ENCODE data around the gene ZNF521.
A peak's percentile ranks its signal among the peaks of the same experiment; 100 is the strongest.

The ZNF521 gene

DNA sequence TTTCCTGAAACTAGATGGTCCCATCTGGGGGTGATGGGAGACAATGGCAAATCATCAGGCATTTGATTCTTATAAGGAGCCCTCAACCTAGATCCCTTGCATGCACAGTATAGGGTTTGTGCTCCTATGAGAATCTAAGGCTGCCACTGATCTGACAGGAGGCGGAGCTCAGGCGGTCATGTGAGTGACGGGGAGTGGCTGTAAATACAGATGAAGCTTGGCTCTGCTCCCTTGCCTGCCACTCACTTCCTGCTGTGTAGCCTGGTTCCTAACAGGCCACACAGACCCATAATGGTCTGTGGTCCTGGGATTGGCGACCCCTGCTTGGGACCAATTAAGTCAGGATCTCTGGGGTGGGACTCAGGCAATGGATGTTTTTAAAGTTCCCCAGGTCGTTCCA lies 293.4 kb downstream of the ZNF521 start:
- DNase-seq (ENCODE audit: low read depth in 2 of 2): no peak
- no peak overlapping the region for H3K4me3 ChIP-seq (replicated peaks in 1 of 2; ENCODE audit: low read depth in 2 of 2, low read length in 2 of 2)
- TF ChIP-seq CTCF (IDR thresholded peaks at IDR 0.05; ENCODE audit: low read depth, low read length): no peak

GRCh38 chr18:25057491-25058050 lies 294.4 kb downstream of the ZNF521 start:
- no peak for TF ChIP-seq CTCF (IDR thresholded peaks at IDR 0.05; ENCODE audit: low read depth, low read length)
- DNase-seq (ENCODE audit: low read depth in 2 of 2): no peak
- H3K4me3 ChIP-seq (replicated peaks in 1 of 2; ENCODE audit: low read depth in 2 of 2, low read length in 2 of 2): no peak overlapping the region

- no peak for TF ChIP-seq CTCF (IDR thresholded peaks at IDR 0.05; ENCODE audit: low read depth, low read length)
- no peak overlapping the region for H3K4me3 ChIP-seq (replicated peaks in 1 of 2; ENCODE audit: low read depth in 2 of 2, low read length in 2 of 2)
- DNase-seq (ENCODE audit: low read depth in 2 of 2): no peak
Observed at GRCh38 chr18:25056429-25056828, 295.5 kb downstream of the ZNF521 start.

DNA sequence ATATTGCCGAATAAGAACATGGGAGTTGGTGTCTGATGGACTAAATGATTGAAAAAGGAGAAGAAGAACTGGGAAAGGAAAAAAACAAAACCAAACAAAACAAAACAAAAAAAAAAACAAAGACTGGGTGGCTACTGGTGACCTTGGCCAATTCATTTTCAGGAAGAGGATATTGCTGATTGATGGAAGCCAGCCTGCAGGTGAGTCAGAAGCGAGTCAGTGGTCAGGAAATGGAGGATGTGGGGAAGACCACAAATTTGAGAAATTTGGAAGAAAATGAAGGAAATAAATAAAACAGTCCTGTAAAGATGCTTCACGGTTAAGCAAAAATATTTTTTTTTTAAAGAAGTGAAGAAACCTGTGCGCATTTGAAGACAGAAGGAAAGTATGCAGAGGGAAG lies 296.9 kb downstream of the ZNF521 start:
- no peak overlapping the region for H3K4me3 ChIP-seq (replicated peaks in 1 of 2; ENCODE audit: low read depth in 2 of 2, low read length in 2 of 2)
- no peak for TF ChIP-seq CTCF (IDR thresholded peaks at IDR 0.05; ENCODE audit: low read depth, low read length)
- DNase-seq (ENCODE audit: low read depth in 2 of 2): peak; percentile 6 to 9

- no peak overlapping the region for H3K4me3 ChIP-seq (replicated peaks in 1 of 2; ENCODE audit: low read depth in 2 of 2, low read length in 2 of 2)
- no peak for TF ChIP-seq CTCF (IDR thresholded peaks at IDR 0.05; ENCODE audit: low read depth, low read length)
- no peak for DNase-seq (ENCODE audit: low read depth in 2 of 2)
Observed at GRCh38 chr18:25053466-25053865, 298.5 kb downstream of the ZNF521 start.

- DNase-seq (ENCODE audit: low read depth in 2 of 2): no peak
- no peak for TF ChIP-seq CTCF (IDR thresholded peaks at IDR 0.05; ENCODE audit: low read depth, low read length)
- H3K4me3 ChIP-seq (replicated peaks in 1 of 2; ENCODE audit: low read depth in 2 of 2, low read length in 2 of 2): no peak overlapping the region
Observed at GRCh38 chr18:25052511-25052921, 299.4 kb downstream of the ZNF521 start.

DNA sequence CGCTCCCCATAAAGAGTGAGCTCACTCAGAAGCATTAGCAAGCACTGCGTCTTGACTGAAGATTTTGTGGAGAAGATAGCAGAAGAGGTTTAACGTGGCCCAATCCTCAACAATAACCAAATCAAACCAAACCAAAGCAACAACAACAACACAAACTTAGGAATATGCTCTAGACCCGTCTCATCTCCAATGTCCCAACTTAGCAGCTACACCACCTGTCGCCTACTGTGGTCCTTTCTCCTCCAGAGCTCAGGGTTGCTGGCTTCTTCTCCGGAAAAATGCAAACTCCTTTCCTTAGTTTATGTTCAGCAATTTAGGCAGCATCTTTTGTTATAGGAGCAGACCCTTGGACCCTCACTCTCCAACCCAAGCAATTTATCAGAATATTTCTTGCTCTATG lies 301.4 kb downstream of the ZNF521 start:
- no peak for TF ChIP-seq CTCF (IDR thresholded peaks at IDR 0.05; ENCODE audit: low read depth, low read length)
- H3K4me3 ChIP-seq (replicated peaks in 1 of 2; ENCODE audit: low read depth in 2 of 2, low read length in 2 of 2): no peak overlapping the region
- DNase-seq (ENCODE audit: low read depth in 2 of 2): no peak
